ENCODE data around the gene NRXN3.

DNA sequence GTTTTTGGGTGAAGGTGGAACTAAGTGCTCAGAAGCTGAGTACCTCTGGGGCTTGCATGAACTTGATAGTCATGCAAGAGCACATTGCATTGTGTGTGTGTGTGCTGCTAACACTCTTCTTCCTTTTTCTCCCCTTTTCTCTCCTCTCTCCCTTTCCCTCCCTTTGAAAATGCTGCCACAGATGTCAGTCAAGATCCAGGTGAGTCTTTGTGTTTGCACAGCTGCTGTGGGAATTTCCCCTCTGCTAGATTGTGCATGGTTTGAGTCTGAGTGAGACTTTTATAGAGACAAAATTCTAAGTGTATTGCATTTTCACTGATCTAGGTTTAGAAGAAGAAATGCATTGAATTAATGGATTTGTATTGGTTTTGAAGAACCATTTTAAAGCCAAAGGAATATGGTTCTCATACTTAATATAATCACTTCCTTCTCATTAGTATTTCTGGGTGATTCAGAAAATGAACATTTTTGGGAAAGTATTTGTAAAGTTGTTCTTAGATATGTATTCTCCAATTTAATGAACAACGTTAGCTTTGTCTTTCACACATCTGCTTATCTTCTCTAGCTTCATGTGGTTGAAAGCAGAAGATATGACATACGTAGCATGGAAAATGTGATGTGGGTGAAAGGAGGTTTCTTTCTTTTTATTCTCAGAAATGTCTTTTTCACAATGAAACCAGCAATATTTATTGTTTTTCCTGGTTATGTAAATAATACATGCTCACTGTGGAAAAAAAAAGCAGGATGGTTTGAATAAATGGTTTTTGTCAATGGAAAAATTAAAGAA, 108.5 kb downstream of the NRXN3 start:
- TF ChIP-seq EZH2 (IDR thresholded peaks at IDR 0.05; ENCODE audit: insufficient read depth, poor library complexity, severe bottlenecking) (no peak), EZH2phosphoT487 (IDR thresholded peaks at IDR 0.05; ENCODE audit: insufficient read depth, low read depth) (no peak)
